Esophagus muscularis mucosa (tissue), 4 donors: ENCODE data around the gene KMT2A. TPM values are rescaled to one million over a fixed set of nuclear protein-coding genes. Genes with fewer than 3 reads are reported as not detected.

ENCODE experiments used
- DNase-seq: peaks from one replicate; pipeline ENCODE4 v3.0.0-alpha.2; 2017; ENCODE audit errors: extremely low spot score
- H3K27ac ChIP-seq, 4 donors: fragments of 200-600 bp; sonication (generic); replicated peaks in 1 of 4; 1 replicate in 3 of 4; 2 replicates in 1 of 4; pipeline ENCODE4 v1.5.1; 2016 to 2019; ENCODE audit warnings: mild to moderate bottlenecking in 1 of 4
- H3K27me3 ChIP-seq, 4 donors: fragments of 200-600 bp; sonication (generic); one replicate each; pipeline versions ENCODE4 v1.5.1 to v1.6.0; 2016 to 2019
- H3K36me3 ChIP-seq, 4 donors: fragments of 200-600 bp; sonication (generic); one replicate each; pipeline ENCODE4 v1.5.1; 2016 to 2019
- H3K4me1 ChIP-seq, 4 donors: fragments of 200-600 bp; sonication (generic); one replicate each; pipeline ENCODE4 v1.5.1; 2016 to 2019
- H3K4me3 ChIP-seq, 4 donors: fragments of 200-600 bp; sonication (generic); 1 replicate in 2 of 4; 2 replicates in 2 of 4; pipeline ENCODE4 v1.5.1; 2016 to 2019; ENCODE audit warnings: mild to moderate bottlenecking in 4 of 4, moderate library complexity in 1 of 4
- H3K9me3 ChIP-seq, 4 donors: fragments of 200-600 bp; sonication (generic); 1 replicate in 3 of 4; 2 replicates in 1 of 4; pipeline ENCODE4 v1.5.1; 2016 to 2019
- CTCF ChIP-seq, 3 experiments: fragments of 200-600 bp in 2 of 3; fragments of 450-650 bp in 1 of 3; sonication (generic) in 2 of 3; IDR thresholded peaks; one replicate each; pipeline ENCODE4 v1.5.1; 2017 to 2019; ENCODE audit warnings: antibody characterized with exemption in 3 of 3, mild to moderate bottlenecking in 2 of 3, moderate library complexity in 1 of 3
- EP300 ChIP-seq: sonication (generic); formaldehyde crosslinking; IDR thresholded peaks from one replicate; pipeline ENCODE4 v1.6.1; 2017; ENCODE audit warnings: antibody characterized with exemption
- POLR2A ChIP-seq: fragments of 450-650 bp; IDR thresholded peaks from one replicate; pipeline ENCODE4 v1.6.1; 2017; ENCODE audit warnings: antibody characterized with exemption, moderate library complexity, mild to moderate bottlenecking, low read depth
- POLR2AphosphoS5 ChIP-seq, 2 donors: sonication (generic); formaldehyde crosslinking; IDR thresholded peaks; one replicate each; pipeline ENCODE4 v1.6.1; 2017; ENCODE audit warnings: antibody characterized with exemption in 2 of 2
- WGBS: methylation state at CpG from one replicate; pipeline ENCODE4 v1.1.5; 2018; 5-methylcytosine and 5-hydroxymethylcytosine counted together
- intact Hi-C: fragments of 100-400 bp; cut with DNase I; formaldehyde crosslinking; loops from one replicate; pipeline ENCODE4 v1.15.1; 2023
- total RNA-seq, 4 donors: library from RNA; depleted of rRNA; stranded (reverse); fragments of >200 nt; gene quantifications; one replicate each; pipeline versions ENCODE4 v1.1.0 to v1.2.1, GENCODE V29; 2016

KMT2A gene
- total RNA-seq, 4 donors from 2014 or later = 61.0 to 68.7 (median 62.1) TPM

- intact Hi-C loops = no loop called here
- Histone ChIP-seq H3K4me1 (peaks cover 41 to 79% (median 64%) of the 10 kb centered on the region in 4 donors), H3K36me3 (peaks cover 0 to 5% (median 0%) of the 10 kb centered on the region in 4 donors), H3K27me3 (no peaks in the 10 kb centered on the region), H3K4me3 (no peak overlapping the region), H3K27ac (no peak overlapping the region), H3K9me3 (no peaks in the 10 kb centered on the region)
- no peak for DNase-seq
- WGBS = 81% methylated on average over 4 of the region's 4 CpGs
- TF ChIP-seq POLR2AphosphoS5 (IDR thresholded peaks at IDR 0.05) = no peak
- TF ChIP-seq CTCF (IDR thresholded peaks at IDR 0.05) = no peak
- no peak for TF ChIP-seq POLR2A
- no peak for TF ChIP-seq EP300
Observed at GRCh38 chr11:118442908-118443589, 6.8 kb downstream of the KMT2A start.

GRCh38 chr11:118443590-118444218, 7.4 kb downstream of the KMT2A start:
- intact Hi-C loops = no loop called here
- H3K36me3 ChIP-seq = peaks cover 0 to 5% (median 0%) of the 10 kb centered on the region in 4 donors
- H3K9me3 ChIP-seq = no peaks in the 10 kb centered on the region
- TF ChIP-seq POLR2AphosphoS5 (IDR thresholded peaks at IDR 0.05) (no peak), CTCF (IDR thresholded peaks at IDR 0.05) (no peak), EP300 (no peak), POLR2A (no peak)
- H3K4me1 ChIP-seq = peaks cover 37 to 79% (median 64%) of the 10 kb centered on the region in 4 donors
- no peak for DNase-seq
- H3K27me3 ChIP-seq = no peaks in the 10 kb centered on the region
- WGBS = 96% methylated on average over 2 of the region's 2 CpGs
- H3K27ac ChIP-seq = no peak overlapping the region
- H3K4me3 ChIP-seq = no peak overlapping the region

GRCh38 chr11:118447423-118447822, 11.1 kb downstream of the KMT2A start:
- 92% methylated on average over 4 of the region's 4 CpGs for WGBS
- no peak overlapping the region for H3K27ac ChIP-seq
- intact Hi-C loops = no loop called here
- H3K9me3 ChIP-seq = no peaks in the 10 kb centered on the region
- DNase-seq = no peak
- H3K36me3 ChIP-seq = peaks cover 0 to 5% (median 0%) of the 10 kb centered on the region in 4 donors
- no peak for TF ChIP-seq EP300
- TF ChIP-seq POLR2A = no peak
- no peak for TF ChIP-seq POLR2AphosphoS5 (IDR thresholded peaks at IDR 0.05)
- TF ChIP-seq CTCF (IDR thresholded peaks at IDR 0.05) = no peak
- no peak overlapping the region for H3K4me3 ChIP-seq
- peaks cover 0 to 55% (median 42%) of the 10 kb centered on the region in 4 donors for H3K4me1 ChIP-seq
- no peaks in the 10 kb centered on the region for H3K27me3 ChIP-seq

DNA sequence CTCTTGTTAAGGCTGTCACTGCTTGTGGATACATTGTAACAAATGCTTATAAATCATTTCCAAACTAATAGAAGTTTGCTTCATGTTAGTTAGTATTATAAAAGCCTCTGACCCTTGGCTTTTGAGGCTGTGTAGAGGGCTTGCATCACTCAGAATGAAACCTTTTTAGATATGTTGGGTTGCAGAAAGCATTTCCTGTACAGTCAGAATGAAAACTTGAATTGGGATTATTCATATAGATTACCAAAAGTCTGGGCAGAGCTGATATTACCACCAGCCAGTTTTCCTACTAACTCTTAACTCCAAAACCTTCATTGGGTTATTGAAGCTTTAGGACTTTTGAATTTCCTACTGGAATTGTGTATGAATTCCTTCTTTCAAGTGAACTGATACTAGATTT, 12.0 kb downstream of the KMT2A start:
- Histone ChIP-seq H3K27ac (no peak overlapping the region), H3K4me3 (no peak overlapping the region), H3K4me1 (peaks cover 0 to 47% (median 33%) of the 10 kb centered on the region in 4 donors), H3K9me3 (no peaks in the 10 kb centered on the region), H3K27me3 (no peaks in the 10 kb centered on the region), H3K36me3 (peaks cover 0 to 5% (median 0%) of the 10 kb centered on the region in 4 donors)
- TF ChIP-seq POLR2A = no peak
- no peak for TF ChIP-seq EP300
- no peak for TF ChIP-seq POLR2AphosphoS5 (IDR thresholded peaks at IDR 0.05)
- no peak for TF ChIP-seq CTCF (IDR thresholded peaks at IDR 0.05)
- DNase-seq = no peak
- intact Hi-C loops = no loop called here
